Activated CD8-positive, alpha-beta memory T cell treated with anti-CD3 and anti-CD28 coated beads, Interleukin-2, amount 50 U/mL, for 4 hours (primary cell): ENCODE measurements around the gene RITA1.

Experiments used
- DNase-seq: peaks from one replicate; pipeline ENCODE4 v3.0.0-alpha.2; 2020

Gene RITA1

GRCh38 chr12:113232089-113232839 is 46.7 kb downstream of the RITA1 start:
- no peak for DNase-seq

DNA sequence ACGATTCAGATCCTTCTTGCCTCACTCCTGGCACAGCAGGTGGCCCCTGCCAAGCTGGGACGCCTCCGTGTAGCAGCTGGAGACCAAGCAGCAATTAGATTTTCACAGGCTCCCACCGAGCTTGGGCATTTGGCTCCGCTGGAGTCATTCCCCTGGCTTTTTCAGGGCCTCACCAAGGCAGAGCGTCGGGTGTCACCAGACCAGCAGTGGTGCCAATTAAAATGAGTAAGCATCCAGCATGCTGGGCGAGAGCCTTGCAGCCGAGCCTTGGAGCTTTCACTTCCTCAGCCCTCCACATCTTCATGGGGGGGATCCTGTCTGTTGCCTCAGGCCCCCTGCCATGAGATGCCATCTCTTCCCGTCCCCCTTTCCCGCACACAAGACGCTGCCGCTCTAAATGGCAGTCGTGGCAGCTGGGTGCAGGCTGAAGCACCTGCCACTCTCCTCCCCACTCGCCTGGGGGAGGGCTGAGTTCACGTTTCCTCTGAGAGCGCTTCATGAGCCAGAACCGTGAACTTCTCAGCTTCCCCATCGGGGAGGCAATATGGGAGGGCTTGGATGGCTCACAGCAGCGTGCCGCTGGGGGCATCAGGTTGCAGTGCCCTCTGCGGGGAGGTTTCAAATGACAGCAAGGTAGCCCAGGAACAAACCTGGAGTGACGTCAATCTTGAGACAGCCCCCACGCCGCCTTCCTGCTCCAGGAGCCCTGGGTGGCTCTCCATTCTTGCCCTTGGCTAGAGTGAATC is 47.5 kb downstream of the RITA1 start:
- DNase-seq = peak; percentile 71

DNA sequence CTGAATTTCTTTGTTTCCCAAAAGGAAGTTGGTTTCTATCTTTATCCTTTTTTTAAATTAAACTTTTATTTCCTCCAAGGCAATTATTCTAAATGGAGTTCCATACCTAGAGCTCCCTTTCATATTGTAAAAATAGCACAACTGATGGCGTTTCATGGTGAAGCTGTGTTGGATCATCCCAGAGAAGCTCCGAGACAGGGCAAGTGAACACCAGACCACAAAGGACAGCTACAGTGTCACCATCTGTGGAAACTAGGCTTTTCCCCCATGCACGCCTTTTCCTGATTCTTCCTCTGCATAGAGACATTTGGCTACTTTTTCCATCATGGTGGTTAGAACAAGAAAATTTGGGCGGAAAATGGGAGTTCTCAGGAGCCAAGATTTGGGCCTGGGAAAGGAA is 48.4 kb downstream of the RITA1 start:
- DNase-seq = no peak

DNA sequence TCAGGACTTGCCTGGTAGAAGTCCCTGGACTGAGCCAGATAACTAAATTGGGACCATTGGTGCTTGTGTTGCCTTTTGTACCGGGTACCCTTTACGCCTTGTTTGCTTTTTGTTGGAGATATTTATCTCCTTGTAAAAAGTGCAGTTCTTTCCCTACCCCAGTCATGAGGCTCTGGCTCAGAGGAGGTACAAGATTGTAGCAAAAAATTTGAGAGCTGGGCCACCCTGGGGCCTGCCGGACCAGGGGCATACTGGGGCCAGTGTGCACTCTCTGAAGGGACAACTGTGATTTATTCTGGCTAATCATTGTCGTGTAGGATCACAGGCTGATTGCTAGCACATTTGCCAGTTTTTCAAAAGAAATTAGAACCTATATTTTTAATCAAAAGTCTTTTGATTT is 49.0 kb downstream of the RITA1 start:
- no peak for DNase-seq

- DNase-seq = no peak
Measured at GRCh38 chr12:113235976-113236375, 50.5 kb downstream of the RITA1 start.

GRCh38 chr12:113236539-113237399 is 51.2 kb downstream of the RITA1 start:
- no peak for DNase-seq

GRCh38 chr12:113237748-113238147 is 52.2 kb downstream of the RITA1 start:
- no peak for DNase-seq

- DNase-seq = no peak
Measured at GRCh38 chr12:113238309-113238708, 52.8 kb downstream of the RITA1 start.

DNA sequence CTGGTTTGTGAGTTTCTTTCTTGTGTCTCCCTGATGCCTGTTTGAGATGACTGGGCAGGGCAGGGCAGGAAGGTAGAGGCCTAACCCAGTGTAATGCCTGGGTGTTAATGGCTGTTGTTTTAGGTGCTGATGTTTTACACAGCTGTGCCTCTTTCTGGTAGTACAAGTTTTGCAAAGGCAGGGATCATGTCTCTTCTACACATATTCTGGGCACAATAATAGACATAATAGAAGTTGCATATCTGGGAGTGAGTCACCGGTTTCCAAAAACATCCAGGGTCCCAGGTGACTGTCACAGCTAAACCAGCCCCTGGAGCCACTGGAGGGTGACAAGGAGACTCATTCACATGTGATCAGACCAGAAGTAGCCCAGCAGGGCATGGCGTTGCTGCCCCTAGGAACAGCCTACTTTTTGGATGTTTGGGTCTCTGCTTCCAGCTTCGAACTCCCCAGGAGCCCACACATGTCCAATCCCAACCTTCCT is 53.8 kb downstream of the RITA1 start:
- DNase-seq = no peak

DNA sequence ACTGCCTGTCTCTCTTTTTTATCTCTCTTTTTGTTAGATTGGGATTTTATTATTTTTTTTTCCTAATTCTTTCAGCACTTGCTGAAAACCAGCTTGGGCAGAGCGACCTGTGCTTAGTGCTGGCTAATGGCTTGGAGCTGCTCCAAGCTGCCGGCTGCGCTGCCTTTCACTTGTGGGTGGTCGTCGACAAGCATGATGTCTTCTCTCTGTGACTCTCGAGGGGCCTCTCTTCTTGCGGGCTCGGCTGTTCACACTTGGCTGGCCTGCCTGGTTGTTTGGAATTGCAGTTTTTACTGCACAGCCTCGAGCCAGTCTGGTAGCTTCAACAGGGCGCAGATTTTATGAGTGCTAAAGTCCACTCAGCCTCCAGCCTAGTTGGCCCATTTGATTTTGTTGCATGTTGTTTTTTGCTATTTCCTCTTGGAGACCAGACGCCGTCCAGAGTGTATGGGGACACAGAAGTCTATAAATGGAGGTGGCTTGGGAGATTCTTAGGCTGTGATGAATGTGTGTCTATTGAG is 54.4 kb downstream of the RITA1 start:
- no peak for DNase-seq

GRCh38 chr12:113240395-113240794 is 54.9 kb downstream of the RITA1 start:
- DNase-seq = no peak

DNA sequence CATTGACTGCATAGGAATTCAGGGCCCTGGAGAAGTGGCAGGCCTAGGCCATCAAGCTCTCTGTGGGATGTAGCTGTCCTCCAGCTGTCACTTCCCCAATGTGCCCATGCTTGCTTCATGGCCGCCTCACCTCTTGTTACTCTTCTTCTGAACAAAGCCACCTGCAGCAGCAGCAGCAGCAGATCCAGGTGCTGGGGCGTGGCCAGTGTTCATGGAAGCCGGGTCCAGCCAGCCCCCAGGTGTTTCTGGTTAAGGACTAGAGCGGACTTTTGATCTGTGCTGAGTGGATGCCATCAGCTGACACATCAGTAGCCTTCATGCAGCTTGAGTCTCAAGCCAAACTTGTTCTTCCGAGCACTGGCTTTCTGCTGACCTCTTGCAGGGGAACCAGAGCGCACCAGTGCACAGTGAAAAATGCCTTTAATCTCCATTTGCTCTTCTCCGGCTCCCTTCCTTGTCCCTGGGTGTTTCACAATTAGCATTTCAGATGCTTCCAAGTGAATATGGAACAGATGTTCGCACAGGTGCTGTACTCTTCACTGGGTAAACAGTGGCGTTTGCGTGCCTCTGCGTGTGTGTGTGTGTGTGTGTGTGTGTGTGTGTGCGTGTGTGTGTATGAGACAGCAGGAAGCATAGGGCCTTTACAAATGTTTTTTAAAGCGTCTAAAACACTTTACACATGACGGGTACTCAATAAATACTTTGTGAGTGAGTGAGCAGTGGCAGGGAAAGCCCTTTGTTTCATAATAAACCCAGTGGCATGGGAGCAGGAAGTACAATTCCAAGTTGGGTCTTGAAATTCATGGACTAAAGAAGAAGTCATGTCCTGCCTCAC is 55.9 kb downstream of the RITA1 start:
- no peak for DNase-seq
